ENCODE measurements around the gene TSPAN5. TPM values are rescaled to one million over a fixed set of nuclear protein-coding genes. Genes with fewer than 3 reads are reported as not detected.

TSPAN5 gene
- polyA plus RNA-seq, 1 experiment = 190 TPM

DNA sequence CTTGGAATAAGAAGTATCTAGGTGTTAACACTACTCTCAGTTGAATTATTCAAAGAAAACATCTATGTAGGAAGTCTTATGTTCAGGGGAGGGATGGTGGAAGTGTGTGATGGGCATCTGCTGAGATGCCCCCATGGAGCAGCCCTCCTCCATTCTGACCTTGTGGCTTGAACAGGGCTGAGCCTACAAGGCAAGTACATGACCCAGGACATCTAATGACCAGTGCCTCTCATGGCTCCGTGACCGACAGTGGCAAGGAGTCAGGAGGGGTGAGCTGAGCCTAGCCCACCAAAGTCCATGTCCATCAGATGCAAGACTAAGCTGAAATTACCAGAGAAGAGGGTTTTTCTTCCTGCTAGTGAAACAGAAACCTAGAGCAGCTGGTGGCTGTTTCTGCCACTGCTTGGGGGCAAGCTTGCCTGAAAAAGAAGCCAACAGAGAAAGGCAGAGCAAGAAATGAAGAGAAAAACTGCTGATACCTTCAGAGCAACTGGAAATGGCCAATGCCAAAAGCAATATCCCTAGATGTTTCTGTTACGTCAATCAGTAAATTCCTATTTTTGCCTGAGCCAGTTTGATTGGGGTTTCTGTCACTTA lies 113.5 kb downstream of the TSPAN5 start:
- CTCF ChIA-PET = interaction anchor here (0.8 kb wide), 1 partner anchor 77 kb away, joined by 3 read pairs; no protein-coding TSS in a partner anchor
- H3K4me3 ChIP-seq (ENCODE audit: low read depth, low read length) = no peak overlapping the region
- H3K27ac ChIP-seq (ENCODE audit: low read depth, low read length) = no peak overlapping the region
- POLR2A ChIA-PET = no interaction called here
- no peaks in the 10 kb centered on the region for H3K27me3 ChIP-seq (ENCODE audit: control insufficient read depth, insufficient read depth, low read length)
- TF ChIP-seq, protein P1, sequence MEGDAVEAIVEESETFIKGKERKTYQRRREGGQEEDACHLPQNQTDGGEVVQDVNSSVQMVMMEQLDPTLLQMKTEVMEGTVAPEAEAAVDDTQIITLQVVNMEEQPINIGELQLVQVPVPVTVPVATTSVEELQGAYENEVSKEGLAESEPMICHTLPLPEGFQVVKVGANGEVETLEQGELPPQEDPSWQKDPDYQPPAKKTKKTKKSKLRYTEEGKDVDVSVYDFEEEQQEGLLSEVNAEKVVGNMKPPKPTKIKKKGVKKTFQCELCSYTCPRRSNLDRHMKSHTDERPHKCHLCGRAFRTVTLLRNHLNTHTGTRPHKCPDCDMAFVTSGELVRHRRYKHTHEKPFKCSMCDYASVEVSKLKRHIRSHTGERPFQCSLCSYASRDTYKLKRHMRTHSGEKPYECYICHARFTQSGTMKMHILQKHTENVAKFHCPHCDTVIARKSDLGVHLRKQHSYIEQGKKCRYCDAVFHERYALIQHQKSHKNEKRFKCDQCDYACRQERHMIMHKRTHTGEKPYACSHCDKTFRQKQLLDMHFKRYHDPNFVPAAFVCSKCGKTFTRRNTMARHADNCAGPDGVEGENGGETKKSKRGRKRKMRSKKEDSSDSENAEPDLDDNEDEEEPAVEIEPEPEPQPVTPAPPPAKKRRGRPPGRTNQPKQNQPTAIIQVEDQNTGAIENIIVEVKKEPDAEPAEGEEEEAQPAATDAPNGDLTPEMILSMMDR (IDR thresholded peaks at IDR 0.05; ENCODE audit: low read depth, low read length) = no peak
- DNase-seq (ENCODE audit: low read depth, low spot score) = no peak
- no peaks in the 10 kb centered on the region for H3K9me3 ChIP-seq (ENCODE audit: control insufficient read depth, insufficient read depth, low read length)

DNA sequence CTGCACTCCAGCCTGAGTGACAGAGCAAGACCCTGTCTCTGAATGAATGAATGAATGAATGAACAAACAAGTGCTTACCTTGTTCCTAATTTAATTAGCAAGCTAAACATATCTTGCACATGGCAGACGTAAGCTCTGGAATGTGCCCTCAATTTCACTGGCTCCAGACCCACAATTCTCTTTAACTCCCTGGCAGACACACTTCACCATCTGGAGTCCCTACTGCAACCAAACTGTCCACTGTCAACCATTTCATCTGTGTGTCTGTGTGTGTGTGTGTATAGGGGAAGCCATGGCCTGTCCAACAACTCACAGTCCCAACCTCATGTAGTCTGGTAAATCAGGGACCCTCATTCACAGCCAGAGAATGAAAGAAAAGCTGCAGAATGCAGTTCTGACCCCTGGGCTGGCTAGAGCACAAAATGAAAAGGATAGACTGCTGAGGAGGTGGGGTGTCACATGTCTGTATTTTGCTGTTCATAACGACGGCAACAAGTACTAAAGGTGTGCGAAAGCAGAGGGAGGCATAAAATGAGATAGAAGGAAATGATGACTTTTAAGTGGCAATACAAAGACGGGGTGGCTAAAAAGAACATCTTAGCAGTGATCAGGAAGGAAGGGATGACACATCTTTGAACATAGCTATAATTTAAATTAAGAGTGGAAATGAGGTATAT lies 114.1 kb downstream of the TSPAN5 start:
- CTCF ChIA-PET = no interaction called here
- Histone ChIP-seq H3K27ac (ENCODE audit: low read depth, low read length) (no peak overlapping the region), H3K4me3 (ENCODE audit: low read depth, low read length) (no peak overlapping the region), H3K27me3 (ENCODE audit: control insufficient read depth, insufficient read depth, low read length) (no peaks in the 10 kb centered on the region), H3K9me3 (ENCODE audit: control insufficient read depth, insufficient read depth, low read length) (no peaks in the 10 kb centered on the region)
- no peak for DNase-seq (ENCODE audit: low read depth, low spot score)
- TF ChIP-seq, protein P1 (IDR thresholded peaks at IDR 0.05; ENCODE audit: low read depth, low read length) = no peak
- POLR2A ChIA-PET = no interaction called here

DNA sequence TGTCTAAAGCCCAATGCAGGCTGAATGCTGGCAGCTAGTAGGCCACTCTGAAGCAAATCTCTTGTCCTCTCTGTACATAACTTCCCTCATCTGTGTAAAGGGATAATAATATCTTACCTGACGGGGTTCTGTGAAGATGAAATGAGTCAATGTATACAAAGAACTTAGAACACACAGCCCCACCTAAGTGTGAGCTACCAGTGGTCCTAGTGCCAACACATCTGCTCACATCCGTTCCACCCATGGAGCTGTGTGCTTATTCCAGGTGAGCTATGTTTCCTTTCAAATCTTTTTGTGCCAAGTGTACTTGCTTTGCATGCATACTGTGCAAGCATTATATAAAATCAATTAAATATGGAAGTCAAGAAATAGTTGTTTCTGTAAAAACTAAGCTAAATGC lies 116.4 kb downstream of the TSPAN5 start:
- peaks cover 2% of the 10 kb centered on the region; the same call in 1 of the 2 replicates for H3K9me3 ChIP-seq (ENCODE audit: control insufficient read depth, insufficient read depth, low read length)
- POLR2A ChIA-PET = no interaction called here
- H3K27ac ChIP-seq (ENCODE audit: low read depth, low read length) = no peak overlapping the region
- TF ChIP-seq, protein P1 (IDR thresholded peaks at IDR 0.05; ENCODE audit: low read depth, low read length) = no peak
- CTCF ChIA-PET = interaction anchor here (0.5 to 1.1 kb wide), 4 partner anchors 11 to 864 kb away, joined by 3 to 5 read pairs (median 3); no protein-coding TSS in a partner anchor
- H3K4me3 ChIP-seq (ENCODE audit: low read depth, low read length) = no peak overlapping the region
- no peaks in the 10 kb centered on the region for H3K27me3 ChIP-seq (ENCODE audit: control insufficient read depth, insufficient read depth, low read length)
- DNase-seq (ENCODE audit: low read depth, low spot score) = no peak

DNA sequence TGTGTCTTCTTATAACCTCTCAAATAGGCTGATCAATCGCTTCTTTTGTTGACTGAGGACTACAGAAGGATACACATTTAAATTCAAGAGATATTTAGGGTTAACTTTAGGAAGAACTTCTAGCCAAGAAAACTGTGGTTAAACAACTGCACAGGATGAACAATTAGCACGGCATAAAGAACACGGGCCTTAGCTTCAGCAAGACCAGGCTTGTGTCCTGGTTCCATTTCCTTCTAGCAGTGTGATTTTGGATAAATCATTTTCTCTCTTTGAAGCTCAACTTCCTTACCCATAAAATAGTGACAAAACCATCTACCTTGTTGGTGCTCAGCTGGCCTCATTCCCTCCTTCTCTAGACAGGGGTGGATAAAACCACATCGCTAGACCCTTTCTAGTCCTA lies 117.6 kb downstream of the TSPAN5 start:
- ChIA-PET POLR2A (no interaction called here), CTCF (no interaction called here)
- TF ChIP-seq, protein P1 (IDR thresholded peaks at IDR 0.05; ENCODE audit: low read depth, low read length) = no peak
- Histone ChIP-seq H3K27ac (ENCODE audit: low read depth, low read length) (no peak overlapping the region), H3K9me3 (ENCODE audit: control insufficient read depth, insufficient read depth, low read length) (peaks cover 6% of the 10 kb centered on the region; the same call in 1 of the 2 replicates), H3K4me3 (ENCODE audit: low read depth, low read length) (no peak overlapping the region), H3K27me3 (ENCODE audit: control insufficient read depth, insufficient read depth, low read length) (no peaks in the 10 kb centered on the region)
- no peak for DNase-seq (ENCODE audit: low read depth, low spot score)

DNA sequence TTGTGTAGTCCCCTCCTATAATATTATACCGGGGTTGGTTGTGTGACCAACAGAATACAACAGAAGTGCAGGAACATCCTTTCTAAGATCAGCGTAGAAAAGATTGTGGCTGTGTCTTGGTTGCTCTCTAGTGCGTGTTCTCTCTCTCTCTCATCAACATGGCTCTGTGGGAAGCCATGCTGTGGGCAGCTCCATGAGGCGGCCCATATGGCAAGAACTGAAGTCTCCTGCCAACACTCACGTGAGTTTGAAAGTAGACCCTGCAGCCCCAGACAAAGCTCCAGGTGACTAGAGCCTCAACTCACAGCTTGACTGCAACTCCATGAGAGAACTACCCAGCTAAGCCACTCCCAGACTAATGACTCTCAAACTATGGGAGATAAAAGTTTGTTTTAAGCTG lies 118.7 kb downstream of the TSPAN5 start:
- ChIA-PET CTCF (no interaction called here), POLR2A (interaction anchor here (0.6 kb wide), 1 partner anchor 77 kb away, joined by 3 read pairs; no protein-coding TSS in a partner anchor)
- Histone ChIP-seq H3K27me3 (ENCODE audit: control insufficient read depth, insufficient read depth, low read length) (no peaks in the 10 kb centered on the region), H3K9me3 (ENCODE audit: control insufficient read depth, insufficient read depth, low read length) (peaks cover 6% of the 10 kb centered on the region; the same call in 1 of the 2 replicates), H3K4me3 (ENCODE audit: low read depth, low read length) (no peak overlapping the region), H3K27ac (ENCODE audit: low read depth, low read length) (no peak overlapping the region)
- TF ChIP-seq, protein P1 (IDR thresholded peaks at IDR 0.05; ENCODE audit: low read depth, low read length) = no peak
- no peak for DNase-seq (ENCODE audit: low read depth, low spot score)

Measured in AG04450 (cell line).